ENCODE data around the gene CD207.

GRCh38 chr2:70784320-70784719 is 51.3 kb downstream of the CD207 start:
- TF ChIP-seq CTCF (conservative IDR thresholded peaks at IDR 0.05; ENCODE audit: low read depth in 2 of 2) (no peak), STAT1 (IDR thresholded peaks at IDR 0.05; ENCODE audit: unreplicated experiment) (no peak), POLR2AphosphoS5 (IDR thresholded peaks at IDR 0.05; ENCODE audit: low read depth) (no peak), EZH2 (IDR thresholded peaks at IDR 0.05; ENCODE audit: low read depth, unreplicated experiment) (no peak), CREB1 (CRISPR knock-in tag; IDR thresholded peaks at IDR 0.05; ENCODE audit: low read depth) (no peak), REST (IDR thresholded peaks at IDR 0.05; ENCODE audit: unreplicated experiment) (no peak), EZH2phosphoT487 (IDR thresholded peaks at IDR 0.05; ENCODE audit: unreplicated experiment) (no peak)
- TF ChIP-seq, protein P1, sequence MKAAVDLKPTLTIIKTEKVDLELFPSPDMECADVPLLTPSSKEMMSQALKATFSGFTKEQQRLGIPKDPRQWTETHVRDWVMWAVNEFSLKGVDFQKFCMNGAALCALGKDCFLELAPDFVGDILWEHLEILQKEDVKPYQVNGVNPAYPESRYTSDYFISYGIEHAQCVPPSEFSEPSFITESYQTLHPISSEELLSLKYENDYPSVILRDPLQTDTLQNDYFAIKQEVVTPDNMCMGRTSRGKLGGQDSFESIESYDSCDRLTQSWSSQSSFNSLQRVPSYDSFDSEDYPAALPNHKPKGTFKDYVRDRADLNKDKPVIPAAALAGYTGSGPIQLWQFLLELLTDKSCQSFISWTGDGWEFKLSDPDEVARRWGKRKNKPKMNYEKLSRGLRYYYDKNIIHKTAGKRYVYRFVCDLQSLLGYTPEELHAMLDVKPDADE (IDR thresholded peaks at IDR 0.05) = no peak
